Breast epithelium (tissue), 3 donors: ENCODE data around the gene PLEKHA5.

Source experiments
- CTCF ChIP-seq, 3 donors: fragments of 450-650 bp; IDR thresholded peaks; one replicate each; pipeline ENCODE4 v1.5.1; 2016 to 2017; ENCODE audit warnings: antibody characterized with exemption in 3 of 3, mild to moderate bottlenecking in 3 of 3, moderate library complexity in 3 of 3
- POLR2AphosphoS5 ChIP-seq, 3 donors: sonication (generic); formaldehyde crosslinking; IDR thresholded peaks; one replicate each; pipeline ENCODE4 v1.6.1; 2017; ENCODE audit warnings: antibody characterized with exemption in 3 of 3

- no peak for TF ChIP-seq POLR2AphosphoS5 (IDR thresholded peaks at IDR 0.05)
- TF ChIP-seq CTCF (IDR thresholded peaks at IDR 0.05): no peak
Measured at GRCh38 chr12:19190292-19191031, 60.9 kb downstream of the PLEKHA5 start.
